Cardiac muscle cell (in vitro differentiated cells and primary cell): ENCODE data around the gene PUSL1. TPM values are rescaled to one million over a fixed set of nuclear protein-coding genes. Genes with fewer than 3 reads are reported as not detected.

Experiments used
- DNase-seq, 2 donors: peaks; one replicate each; pipeline versions ENCODE4 v3.0.0 to v3.0.0-alpha.2; 2010 to 2017; ENCODE audit warnings: low read depth in 1 of 2, low spot score in 1 of 2
- H3K27ac ChIP-seq: fragments of 200-600 bp; sonication (generic); 2 replicates; pipeline ENCODE4 v1.5.1; 2016
- H3K27me3 ChIP-seq: fragments of 200-600 bp; sonication (generic); 2 replicates; pipeline ENCODE4 v1.6.0; 2016; ENCODE audit warnings: control low read depth
- H3K36me3 ChIP-seq: fragments of 200-600 bp; sonication (generic); 2 replicates; pipeline ENCODE4 v1.5.1; 2016; ENCODE audit warnings: control low read depth
- H3K4me1 ChIP-seq: fragments of 200-600 bp; sonication (generic); 2 replicates; pipeline ENCODE4 v1.8.1; 2017; ENCODE audit warnings: low read depth, mild to moderate bottlenecking, mixed run types
- H3K4me3 ChIP-seq: fragments of 200-600 bp; sonication (generic); 2 replicates; pipeline ENCODE4 v1.5.1; 2016; ENCODE audit warnings: mild to moderate bottlenecking
- H3K9me3 ChIP-seq: fragments of 200-600 bp; sonication (generic); 2 replicates; pipeline ENCODE4 v1.5.1; 2017; ENCODE audit warnings: low read depth, mild to moderate bottlenecking, control low read depth
- polyA plus RNA-seq: library from polyadenylated mRNA; unstranded; fragments of >200 nt; fragmentation: Nextera tagmentation; extraction: Ambion mirVana; gene quantifications from 2 replicates; pipeline ENCODE4 v1.2.1, GENCODE V29; 2016
- total RNA-seq: library from RNA; depleted of rRNA; stranded (reverse); fragments of >200 nt; gene quantifications from 2 replicates; pipeline ENCODE4 v1.2.3, GENCODE V29; 2016
- TF ChIP-seq, protein P1 (sequence below): IDR thresholded peaks from 2 replicates; pipeline ENCODE4 v1.5.1; 2012; ENCODE audit warnings: low read depth, mild to moderate bottlenecking, low read length

Gene PUSL1
- total and polyA plus RNA-seq, 2 experiments from 2014 or later = 18.7 to 25.0 TPM

DNA sequence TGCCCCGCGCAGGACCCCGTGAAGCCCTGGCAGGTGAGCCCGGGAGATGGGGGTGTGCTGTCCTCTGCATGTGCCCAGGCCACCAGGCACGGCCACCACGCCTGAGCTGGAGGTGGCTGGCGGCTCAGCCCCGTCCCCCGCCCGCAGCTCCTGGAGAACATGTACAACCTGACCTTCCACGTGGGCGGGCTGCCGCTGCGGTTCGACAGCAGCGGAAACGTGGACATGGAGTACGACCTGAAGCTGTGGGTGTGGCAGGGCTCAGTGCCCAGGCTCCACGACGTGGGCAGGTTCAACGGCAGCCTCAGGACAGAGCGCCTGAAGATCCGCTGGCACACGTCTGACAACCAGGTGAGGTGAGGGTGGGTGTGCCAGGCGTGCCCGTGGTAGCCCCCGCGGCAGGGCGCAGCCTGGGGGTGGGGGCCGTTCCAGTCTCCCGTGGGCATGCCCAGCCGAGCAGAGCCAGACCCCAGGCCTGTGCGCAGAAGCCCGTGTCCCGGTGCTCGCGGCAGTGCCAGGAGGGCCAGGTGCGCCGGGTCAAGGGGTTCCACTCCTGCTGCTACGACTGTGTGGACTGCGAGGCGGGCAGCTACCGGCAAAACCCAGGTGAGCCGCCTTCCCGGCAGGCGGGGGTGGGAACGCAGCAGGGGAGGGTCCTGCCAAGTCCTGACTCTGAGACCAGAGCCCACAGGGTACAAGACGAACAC lies 24.5 kb downstream of the PUSL1 start:
- H3K9me3 ChIP-seq = no peaks in the 10 kb centered on the region
- peaks cover 4% of the 10 kb centered on the region for H3K36me3 ChIP-seq

GRCh38 chr1:1333551-1334241 lies 25.3 kb downstream of the PUSL1 start:
- Histone ChIP-seq H3K4me3 (no peak overlapping the region), H3K4me1 (no peaks in the 10 kb centered on the region), H3K36me3 (peaks cover 2% of the 10 kb centered on the region), H3K27me3 (no peaks in the 10 kb centered on the region), H3K27ac (no peak overlapping the region), H3K9me3 (no peaks in the 10 kb centered on the region)
- DNase-seq = no peak
- TF ChIP-seq, protein P1, sequence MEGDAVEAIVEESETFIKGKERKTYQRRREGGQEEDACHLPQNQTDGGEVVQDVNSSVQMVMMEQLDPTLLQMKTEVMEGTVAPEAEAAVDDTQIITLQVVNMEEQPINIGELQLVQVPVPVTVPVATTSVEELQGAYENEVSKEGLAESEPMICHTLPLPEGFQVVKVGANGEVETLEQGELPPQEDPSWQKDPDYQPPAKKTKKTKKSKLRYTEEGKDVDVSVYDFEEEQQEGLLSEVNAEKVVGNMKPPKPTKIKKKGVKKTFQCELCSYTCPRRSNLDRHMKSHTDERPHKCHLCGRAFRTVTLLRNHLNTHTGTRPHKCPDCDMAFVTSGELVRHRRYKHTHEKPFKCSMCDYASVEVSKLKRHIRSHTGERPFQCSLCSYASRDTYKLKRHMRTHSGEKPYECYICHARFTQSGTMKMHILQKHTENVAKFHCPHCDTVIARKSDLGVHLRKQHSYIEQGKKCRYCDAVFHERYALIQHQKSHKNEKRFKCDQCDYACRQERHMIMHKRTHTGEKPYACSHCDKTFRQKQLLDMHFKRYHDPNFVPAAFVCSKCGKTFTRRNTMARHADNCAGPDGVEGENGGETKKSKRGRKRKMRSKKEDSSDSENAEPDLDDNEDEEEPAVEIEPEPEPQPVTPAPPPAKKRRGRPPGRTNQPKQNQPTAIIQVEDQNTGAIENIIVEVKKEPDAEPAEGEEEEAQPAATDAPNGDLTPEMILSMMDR = no peak

More for the DNA sequence above, 24.5 kb downstream of the PUSL1 start:
- TF ChIP-seq, protein P1 = no peak
- Histone ChIP-seq H3K4me1 (no peaks in the 10 kb centered on the region), H3K27me3 (no peaks in the 10 kb centered on the region), H3K4me3 (no peak overlapping the region), H3K27ac (no peak overlapping the region)
- no peak for DNase-seq

GRCh38 chr1:1334835-1335234 lies 26.4 kb downstream of the PUSL1 start:
- TF ChIP-seq, protein P1 = no peak
- Histone ChIP-seq H3K27ac (no peak overlapping the region), H3K36me3 (peaks cover 2% of the 10 kb centered on the region), H3K4me3 (no peak overlapping the region), H3K9me3 (no peaks in the 10 kb centered on the region), H3K4me1 (no peaks in the 10 kb centered on the region), H3K27me3 (no peaks in the 10 kb centered on the region)
- DNase-seq = peak in 1 of 2 donors; percentile 91

DNA sequence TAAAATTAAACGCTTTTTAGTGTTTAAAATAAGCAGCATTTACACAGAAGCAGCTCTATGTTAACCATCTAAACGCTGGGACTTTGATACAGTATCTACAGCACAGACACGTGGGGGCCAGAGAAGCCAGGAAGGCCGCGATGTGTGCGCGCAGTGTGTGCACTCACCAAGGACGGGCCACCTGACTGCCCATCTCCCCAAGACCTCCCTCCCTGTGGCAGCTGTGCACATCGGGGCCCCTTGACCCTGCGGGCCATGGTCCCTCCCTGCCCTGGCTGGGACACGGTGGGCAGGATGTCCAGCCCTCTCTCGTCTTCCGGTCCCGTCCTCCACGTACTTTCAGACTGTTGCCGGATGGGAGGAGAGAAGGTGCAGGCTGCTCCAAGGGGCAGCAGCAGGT lies 26.9 kb downstream of the PUSL1 start:
- Histone ChIP-seq H3K4me1 (no peaks in the 10 kb centered on the region), H3K27me3 (no peaks in the 10 kb centered on the region), H3K27ac (no peak overlapping the region), H3K9me3 (no peaks in the 10 kb centered on the region), H3K4me3 (no peak overlapping the region), H3K36me3 (peaks cover 2% of the 10 kb centered on the region)
- TF ChIP-seq, protein P1 = no peak
- no peak for DNase-seq

GRCh38 chr1:1335792-1336248 lies 27.4 kb downstream of the PUSL1 start:
- no peak for DNase-seq

More at GRCh38 chr1:1335792-1336248, 27.4 kb downstream of the PUSL1 start:
- H3K27me3 ChIP-seq = no peaks in the 10 kb centered on the region
- H3K9me3 ChIP-seq = no peaks in the 10 kb centered on the region
- TF ChIP-seq, protein P1 = no peak
- H3K27ac ChIP-seq = no peak overlapping the region
- H3K4me1 ChIP-seq = no peaks in the 10 kb centered on the region
- H3K36me3 ChIP-seq = peaks cover 2% of the 10 kb centered on the region
- H3K4me3 ChIP-seq = no peak overlapping the region
